ENCODE results near the gene NEIL1.

DNA sequence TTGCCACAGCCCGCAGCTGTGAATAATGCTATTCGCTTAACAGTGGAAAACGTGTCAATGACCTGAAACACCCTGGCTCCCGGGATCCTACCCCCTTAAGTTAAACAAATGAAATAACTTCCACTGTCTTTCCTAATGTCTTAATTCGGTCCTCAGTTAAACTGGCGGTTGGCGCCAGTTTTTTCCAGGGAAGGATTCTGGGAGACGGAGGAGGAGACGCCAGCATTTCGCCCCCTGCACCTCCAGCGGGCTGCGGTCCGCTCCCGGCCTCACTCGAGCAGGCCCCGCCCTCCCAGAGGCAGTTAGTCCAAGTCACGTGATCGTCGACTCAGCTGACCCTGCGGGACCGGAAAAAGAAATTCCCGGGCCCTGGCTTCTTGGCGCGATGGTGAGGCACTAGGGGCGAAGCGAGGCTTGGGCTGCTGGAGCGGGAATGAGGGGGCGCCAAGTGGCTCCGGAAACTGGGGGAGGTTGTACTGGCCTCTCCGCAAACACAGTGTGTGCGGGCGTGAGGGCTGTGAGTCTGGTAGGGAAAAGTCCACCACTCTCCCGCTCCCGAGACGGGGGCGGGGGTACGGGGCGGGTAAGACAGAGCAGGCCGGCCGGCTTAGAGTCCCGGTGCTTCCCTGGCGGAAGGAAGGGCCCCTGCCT lies 11.0 kb upstream of the NEIL1 start, which contains the start of gene COMMD4:
- TF ChIP-seq, protein P1, sequence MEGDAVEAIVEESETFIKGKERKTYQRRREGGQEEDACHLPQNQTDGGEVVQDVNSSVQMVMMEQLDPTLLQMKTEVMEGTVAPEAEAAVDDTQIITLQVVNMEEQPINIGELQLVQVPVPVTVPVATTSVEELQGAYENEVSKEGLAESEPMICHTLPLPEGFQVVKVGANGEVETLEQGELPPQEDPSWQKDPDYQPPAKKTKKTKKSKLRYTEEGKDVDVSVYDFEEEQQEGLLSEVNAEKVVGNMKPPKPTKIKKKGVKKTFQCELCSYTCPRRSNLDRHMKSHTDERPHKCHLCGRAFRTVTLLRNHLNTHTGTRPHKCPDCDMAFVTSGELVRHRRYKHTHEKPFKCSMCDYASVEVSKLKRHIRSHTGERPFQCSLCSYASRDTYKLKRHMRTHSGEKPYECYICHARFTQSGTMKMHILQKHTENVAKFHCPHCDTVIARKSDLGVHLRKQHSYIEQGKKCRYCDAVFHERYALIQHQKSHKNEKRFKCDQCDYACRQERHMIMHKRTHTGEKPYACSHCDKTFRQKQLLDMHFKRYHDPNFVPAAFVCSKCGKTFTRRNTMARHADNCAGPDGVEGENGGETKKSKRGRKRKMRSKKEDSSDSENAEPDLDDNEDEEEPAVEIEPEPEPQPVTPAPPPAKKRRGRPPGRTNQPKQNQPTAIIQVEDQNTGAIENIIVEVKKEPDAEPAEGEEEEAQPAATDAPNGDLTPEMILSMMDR (IDR thresholded peaks at IDR 0.05): peak in 1 of 3 experiments; percentile 32
- TF ChIP-seq EP300 (IDR thresholded peaks at IDR 0.05): no peak
